HG02642 (cell line): Measurements from ENCODE around the gene CHST12.
"Not testable (repeated sequence)": the region's sequence is repeated elsewhere in the genome, so short reads cannot be mapped to it uniquely, and the experiment has no call there.

Experiments used
- ATAC-seq: cut with Tn5 transposase; IDR thresholded peaks from one replicate; pipeline ENCODE4 v1.9.1; 2021; ENCODE audit warnings: mild to moderate bottlenecking; ENCODE audit not compliant: unreplicated experiment, poor library complexity

Gene CHST12

GRCh38 chr7:2402687-2403013, 761 bp upstream of the CHST12 start:
- no peak for ATAC-seq

GRCh38 chr7:2403718-2404648, 572 bp downstream of the CHST12 start:
- peak; percentile 16 for ATAC-seq

- no peak for ATAC-seq
Observed at GRCh38 chr7:2404714-2405119, 1.3 kb downstream of the CHST12 start.

- no peak for ATAC-seq
Observed at GRCh38 chr7:2405201-2405600, 1.8 kb downstream of the CHST12 start.

GRCh38 chr7:2405601-2406345, 2.4 kb downstream of the CHST12 start:
- peak; percentile 40 for ATAC-seq

GRCh38 chr7:2409745-2410414, 6.5 kb downstream of the CHST12 start:
- no peak for ATAC-seq

- ATAC-seq = no peak
Observed at GRCh38 chr7:2411049-2411448, 7.6 kb downstream of the CHST12 start.

GRCh38 chr7:2411815-2412586, 8.6 kb downstream of the CHST12 start:
- no peak for ATAC-seq

GRCh38 chr7:2412587-2413201, 9.3 kb downstream of the CHST12 start:
- no peak for ATAC-seq

GRCh38 chr7:2416063-2416462, 12.7 kb downstream of the CHST12 start:
- no peak for ATAC-seq

GRCh38 chr7:2416650-2417049, 13.2 kb downstream of the CHST12 start:
- ATAC-seq = no peak

- ATAC-seq = not testable (repeated sequence)
Observed at GRCh38 chr7:2417178-2417577, 13.8 kb downstream of the CHST12 start.

GRCh38 chr7:2417981-2418481, 14.6 kb downstream of the CHST12 start:
- no peak for ATAC-seq

GRCh38 chr7:2420216-2420933, 17.0 kb downstream of the CHST12 start:
- no peak for ATAC-seq

- no peak for ATAC-seq
Observed at GRCh38 chr7:2421943-2422310, 18.5 kb downstream of the CHST12 start.

- ATAC-seq = no peak
Observed at GRCh38 chr7:2425749-2426148, 22.3 kb downstream of the CHST12 start.

GRCh38 chr7:2431260-2431867, 28.0 kb downstream of the CHST12 start:
- no peak for ATAC-seq

GRCh38 chr7:2432910-2433712, 29.7 kb downstream of the CHST12 start:
- ATAC-seq = no peak
